SKM-1 (cell line): ENCODE measurements around the gene EIF4H.
"Not testable (repeated sequence)": the region's sequence is repeated elsewhere in the genome, so short reads cannot be mapped to it uniquely, and the experiment has no call there.

Source experiments
- DNase-seq: peaks from one replicate; lab custom pipeline; 2025; ENCODE audit not compliant: unreplicated experiment; lab: John Stamatoyannopoulos, UW

EIF4H gene

DNA sequence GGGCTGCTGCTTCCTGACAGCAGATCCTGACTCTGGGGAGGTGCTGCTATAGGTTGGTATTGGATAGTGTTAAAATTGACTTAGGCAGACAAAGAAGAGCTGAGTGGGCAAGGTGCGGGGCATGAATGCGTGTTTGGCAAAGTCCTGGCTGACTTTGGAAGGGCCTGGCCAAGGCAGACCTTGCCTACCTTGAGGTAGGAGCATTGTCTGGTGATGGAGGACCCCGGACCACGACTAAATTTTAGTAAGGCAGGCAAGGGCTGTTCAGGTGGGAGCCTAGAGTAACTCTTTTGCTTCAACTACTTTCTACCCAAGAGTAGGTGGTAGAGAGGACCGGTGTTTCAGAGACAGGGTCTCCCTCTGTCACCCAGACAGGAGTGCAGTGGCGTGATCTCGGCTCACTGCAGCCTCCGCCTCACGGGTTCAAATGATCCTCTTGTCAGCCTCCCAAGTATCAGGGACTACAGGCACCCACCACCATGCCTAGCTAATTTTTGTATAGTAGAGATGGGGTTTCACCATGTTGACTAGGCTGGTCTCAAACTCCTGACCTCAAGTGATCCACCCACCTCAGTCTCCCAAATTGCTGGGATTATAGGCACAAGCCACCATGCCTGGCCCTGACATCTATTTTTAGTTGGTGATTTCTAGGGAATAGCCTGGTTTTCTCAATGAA, 23.4 kb downstream of the EIF4H start:
- no peak for DNase-seq

DNA sequence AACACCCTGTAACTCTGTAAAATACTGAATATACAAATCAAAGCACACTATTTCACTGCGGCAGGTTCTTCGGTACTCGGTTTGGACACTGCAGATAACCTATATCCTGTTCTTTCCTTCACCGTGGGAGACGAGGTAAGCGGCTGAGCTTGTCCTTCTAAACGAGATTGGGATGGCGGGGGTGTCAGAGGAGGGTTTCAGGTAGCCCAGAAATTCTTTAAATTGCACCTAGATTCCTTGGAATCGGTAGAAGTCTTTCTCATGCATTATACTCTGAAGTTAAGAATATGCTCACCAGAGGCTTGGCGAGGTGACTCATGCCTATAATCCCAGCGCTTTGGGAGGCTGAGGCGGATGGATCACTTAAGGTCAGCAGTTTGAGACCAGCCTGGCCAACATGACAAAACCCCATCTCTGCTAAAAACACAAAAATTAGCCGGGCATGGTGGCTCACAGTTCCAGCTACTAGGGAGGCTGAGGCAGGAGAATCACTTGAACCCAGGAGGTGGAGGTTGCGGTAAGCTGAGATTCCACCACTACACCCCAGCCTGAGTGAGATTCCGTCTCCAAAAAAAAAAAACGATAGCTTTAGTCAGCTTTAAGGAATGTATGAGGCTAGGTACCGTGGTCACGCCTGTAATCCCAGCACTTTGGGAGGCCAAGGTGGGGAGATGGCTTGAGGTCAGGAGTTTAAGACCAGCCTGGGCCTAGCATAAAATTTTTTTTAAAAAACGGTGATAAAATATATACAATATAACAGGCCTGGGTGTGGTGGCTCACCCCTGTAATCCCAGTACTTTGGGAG, 25.6 kb downstream of the EIF4H start:
- DNase-seq, result no peak

DNA sequence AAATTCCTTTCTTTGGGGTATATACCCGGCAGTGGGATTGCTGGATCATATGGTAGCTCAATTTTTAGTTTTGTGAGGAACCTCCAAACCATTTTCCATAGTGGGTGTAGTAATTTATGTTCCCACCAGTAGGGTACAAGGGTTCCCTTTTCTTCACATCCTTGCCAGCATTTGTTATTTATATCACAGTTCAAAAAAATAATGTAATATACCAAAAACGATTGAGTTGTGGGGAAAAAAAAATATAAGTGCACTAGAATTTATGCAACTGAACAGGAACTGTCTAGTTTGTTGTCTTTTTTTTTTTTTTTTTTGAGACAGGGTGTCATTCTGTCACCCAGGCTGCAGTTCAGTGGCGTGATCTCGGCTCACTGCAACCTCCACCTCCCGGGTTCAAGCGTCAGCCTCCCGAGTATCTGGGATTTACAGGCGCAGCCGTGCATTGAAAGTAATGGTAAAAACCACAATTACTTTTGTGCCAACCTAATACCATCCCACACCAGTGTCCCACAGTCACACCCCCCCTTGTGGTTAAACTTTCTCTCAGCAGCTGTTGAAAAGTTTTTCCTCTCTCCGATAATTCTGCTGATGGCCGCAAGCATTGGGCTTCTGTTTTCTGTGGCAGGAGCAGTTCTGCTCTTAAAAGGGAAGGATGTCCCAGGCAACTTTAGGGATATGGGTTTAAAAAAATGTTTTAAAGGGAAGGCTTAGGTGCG, 28.8 kb downstream of the EIF4H start:
- DNase-seq, result peak; percentile 80

DNA sequence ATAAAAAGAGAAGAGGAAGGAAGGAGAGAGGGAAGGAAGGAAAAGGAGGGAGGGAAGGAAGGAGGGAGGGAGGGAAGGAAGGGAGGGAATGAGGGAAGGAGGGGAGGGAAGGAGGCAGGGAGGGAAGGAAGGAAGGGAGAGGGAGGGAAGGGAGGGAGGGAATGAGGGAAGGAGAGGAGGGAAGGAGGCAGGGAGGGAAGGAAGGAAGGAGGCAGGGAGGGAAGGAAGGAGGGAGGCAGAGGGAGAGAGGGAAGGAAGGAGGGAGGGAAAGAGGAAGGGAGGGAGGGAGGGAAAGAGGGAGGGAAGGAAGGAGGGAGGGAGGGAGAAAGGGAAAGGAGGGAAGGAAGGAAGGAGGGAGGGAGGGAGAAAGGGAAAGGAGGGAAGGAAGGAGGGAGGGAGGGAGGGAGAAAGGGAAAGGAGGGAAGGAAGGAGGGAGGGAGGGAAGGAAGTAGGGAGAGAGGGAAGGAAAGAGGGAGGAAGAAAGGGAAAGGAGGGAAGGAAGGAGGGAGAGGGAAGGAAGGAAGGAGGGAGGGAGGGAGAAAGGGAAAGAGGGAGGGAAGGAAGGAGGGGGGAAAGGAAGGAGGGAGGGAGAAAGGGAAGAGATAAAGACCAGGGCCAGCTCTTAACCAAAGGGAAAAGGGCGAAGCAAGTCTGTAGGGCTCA, 29.9 kb downstream of the EIF4H start:
- DNase-seq, result no peak

DNA sequence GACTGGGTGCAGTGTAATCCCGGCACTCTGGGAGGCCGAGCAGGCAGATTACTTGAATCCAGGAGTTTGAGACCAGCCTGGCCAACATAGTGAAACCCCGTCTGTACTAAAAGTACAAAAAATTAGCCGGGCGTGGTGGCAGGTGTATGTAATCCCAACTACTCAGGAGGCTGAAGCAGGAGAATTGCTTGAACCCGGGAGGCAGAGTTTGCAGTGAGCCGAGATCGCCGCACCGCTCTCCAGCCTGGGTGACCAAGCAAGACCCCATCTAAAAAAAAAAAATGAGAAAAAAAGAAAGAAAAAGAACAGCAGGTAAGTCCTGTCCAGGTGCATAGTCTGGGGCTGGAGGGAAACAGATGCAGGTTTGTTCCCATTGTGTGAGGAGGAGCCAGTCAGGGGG, 31.9 kb downstream of the EIF4H start:
- not testable (repeated sequence) for DNase-seq

DNA sequence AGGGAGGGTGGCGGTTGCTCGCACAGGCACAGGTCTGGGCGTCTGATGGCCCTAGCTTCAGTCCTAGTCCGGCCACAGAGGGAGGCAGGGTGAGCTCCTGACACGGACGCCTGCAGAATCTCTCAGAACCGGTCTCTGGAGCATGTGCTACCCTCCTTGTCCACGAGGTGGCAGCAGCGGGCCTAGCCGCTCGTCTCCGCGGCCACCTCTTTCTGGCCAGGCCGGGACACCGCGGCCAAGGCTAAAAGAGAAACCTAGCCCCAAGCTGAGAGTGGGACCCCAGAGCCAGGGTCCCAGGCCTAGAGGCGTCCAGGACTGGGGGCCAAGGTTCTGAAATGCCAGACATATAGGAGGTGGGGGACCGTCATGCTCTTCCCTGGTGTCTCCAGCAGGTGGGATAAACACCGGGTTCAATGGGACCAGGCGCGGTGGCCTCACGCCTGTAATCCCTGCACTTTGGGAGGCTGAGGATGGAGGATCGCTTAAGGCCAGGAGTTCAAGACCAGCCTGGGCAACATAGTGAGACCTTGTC, 32.5 kb downstream of the EIF4H start:
- DNase-seq, result peak; percentile 39

DNA sequence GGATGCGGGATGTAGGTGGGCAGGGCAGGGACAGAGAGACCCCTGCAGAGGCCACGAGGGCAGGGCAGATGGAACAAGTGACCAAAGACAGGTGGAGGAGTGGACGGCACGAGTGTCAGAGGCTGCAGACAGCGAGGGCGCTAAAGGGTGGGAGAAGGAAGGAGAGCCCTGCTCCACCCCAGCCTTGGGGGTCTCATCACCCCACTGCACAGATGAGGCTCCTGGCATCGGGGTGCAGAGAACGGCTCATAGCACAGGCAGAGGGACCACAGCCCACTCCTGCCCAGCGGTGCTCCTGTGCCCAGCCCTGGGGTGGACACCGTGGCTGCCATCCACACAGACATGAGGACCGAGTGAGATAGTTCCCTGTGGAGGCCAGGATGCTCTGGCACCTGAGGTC, 33.4 kb downstream of the EIF4H start:
- DNase-seq, result no peak

DNA sequence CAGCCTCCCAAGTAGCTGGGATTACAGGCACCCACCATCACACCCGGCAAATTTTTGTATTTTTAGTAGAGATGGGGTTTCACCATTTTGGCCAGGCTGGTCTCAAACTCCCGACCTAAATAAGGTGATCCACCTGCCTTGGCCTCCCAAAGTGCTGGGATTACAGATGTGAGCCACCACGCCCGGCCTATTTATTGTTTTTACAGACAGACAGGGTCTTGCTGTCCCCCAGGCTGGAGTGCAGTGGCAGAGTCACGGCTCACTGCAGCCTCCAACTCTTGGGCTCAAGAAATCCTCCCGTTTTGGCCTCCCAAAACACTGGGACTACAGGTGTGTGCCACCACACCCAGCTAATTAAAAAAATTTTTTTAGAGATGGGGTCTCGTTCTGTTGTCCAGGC, 34.1 kb downstream of the EIF4H start:
- DNase-seq, result not testable (repeated sequence)

DNA sequence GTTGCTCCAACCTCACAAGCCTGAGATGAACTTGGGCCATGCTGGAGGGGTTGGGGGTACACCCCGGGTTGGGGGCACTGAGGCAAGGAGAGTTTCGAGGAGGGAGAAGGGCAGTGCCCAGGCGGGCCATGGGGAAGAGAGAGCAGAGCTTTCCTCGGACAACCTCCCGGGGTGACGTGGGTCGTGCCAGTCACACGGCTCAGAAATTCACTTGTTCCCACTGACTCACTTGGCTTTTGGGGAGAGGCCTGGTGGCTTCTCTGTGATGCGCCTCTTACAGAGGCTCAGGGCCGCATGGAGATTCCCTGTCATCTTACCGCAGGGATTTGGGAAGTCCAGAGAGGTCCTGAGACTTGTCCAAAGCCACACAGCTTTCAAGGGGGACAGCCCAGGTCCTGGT, 38.5 kb downstream of the EIF4H start:
- DNase-seq, result no peak

DNA sequence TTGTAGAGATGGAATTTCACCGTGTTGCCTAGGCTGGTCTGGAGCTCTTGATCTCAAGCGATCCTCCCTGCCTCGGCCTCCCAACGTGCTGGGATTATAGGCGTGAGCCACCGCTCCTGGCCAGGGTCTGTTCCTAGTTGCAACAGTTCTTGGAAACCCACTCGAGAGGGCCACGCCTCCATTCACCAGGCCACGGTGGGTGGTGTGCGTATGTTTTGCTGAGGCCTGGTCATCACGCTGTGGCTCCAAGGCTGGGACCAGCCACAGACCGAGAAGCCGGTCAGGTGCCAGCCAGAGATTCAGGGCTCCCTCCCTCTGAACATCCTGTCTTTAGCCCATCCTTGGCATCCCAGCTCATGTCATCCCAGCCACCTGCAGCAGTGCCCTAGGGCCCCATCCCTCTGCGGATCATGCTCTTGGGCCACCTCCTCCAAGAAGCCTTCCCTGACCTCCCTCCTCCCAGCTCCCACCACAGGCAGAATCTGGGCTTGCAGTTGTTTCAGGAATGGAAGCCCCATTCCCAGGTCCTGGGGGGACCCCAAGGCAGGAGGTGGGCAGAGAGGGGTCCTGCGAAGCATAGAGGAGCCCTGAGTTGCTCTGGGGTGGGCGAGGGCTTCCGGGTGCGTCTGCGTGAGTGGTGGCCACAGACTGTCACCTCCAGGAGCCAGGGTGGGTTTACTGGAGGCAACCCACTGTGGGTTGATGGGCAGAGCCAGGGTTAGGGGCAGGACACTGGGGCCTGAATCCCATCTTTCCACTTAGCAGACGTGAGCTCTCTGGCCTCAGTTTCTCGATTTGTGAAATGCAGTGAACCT, 40.9 kb downstream of the EIF4H start:
- DNase-seq, result no peak

DNA sequence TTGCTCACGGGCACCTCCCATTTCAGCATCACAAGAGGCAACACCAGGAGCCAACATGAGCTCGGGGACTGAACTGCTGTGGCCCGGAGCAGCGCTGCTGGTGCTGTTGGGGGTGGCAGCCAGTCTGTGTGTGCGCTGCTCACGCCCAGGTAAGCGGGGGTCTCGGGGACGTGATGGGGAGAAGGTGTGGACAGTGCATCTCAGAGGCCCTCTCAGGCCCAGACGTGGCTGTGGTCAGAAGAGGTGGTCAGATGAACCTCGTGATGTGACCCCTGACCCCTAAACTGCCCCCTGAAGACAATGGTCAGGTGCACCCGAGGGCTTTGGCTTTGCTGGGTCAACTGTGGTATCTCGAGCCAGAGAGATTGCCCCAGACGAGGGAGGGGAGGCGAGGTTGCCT, 41.8 kb downstream of the EIF4H start:
- DNase-seq, result no peak

DNA sequence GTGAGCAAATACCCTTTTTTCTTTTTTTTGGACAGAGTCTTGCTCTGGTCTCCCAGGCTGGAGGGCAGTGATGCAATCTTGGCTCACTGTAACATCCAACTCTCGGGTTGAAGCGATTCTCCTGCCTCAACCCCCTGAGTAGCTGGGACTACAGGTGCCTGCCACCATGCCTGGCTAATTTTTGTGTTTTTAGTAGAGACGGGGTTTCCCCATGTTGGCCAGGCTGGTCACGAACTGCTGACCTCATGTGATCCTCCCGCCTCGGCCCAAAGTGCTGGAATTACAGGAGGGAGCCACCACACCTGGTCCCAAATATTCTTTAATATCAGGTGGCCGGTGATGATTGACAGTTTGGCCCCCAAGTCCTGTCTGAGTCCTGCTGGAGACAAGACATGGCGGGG, 42.2 kb downstream of the EIF4H start:
- peak; percentile 27 for DNase-seq

DNA sequence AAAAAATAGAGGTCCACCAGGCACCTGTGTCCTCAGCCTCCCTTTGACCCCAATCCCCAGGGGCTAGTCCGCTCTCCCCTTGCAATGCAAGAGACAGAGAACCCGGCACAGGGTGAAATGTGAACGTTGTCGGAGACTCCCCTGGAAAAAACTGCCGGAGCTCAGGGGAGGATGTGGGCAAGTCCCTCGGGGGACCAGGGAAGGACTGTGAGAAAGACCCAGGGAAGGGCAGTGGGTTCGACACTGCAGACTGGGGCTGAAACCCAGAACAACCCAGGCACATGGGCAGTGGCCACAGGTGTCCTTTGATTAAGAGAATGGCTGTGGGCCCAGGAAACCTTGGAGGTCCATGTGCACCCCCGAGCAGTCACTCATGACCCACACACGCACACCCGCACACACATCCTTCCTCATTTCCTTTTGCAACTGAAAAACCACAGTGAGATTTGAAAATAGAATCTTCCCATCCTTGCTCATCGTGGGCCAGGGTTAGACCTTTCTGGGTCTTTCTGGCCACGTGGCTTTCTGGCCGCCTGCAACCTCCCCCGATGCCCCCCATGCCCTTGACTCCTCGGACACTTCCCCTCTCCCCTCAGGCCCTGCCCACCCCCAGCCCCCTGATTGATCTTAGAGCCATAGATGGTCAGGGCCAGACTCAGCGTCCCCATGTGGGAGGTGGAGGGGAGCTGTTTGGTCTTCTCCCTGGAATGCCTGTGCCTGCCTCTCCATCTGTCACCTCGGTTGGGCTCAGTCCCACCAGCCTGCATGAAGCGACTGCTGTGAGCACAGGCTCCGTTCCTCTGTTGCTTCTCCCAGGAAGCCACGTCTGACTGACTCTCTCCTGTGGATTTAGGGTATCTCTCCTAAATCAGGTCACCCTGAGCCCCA, 43.5 kb downstream of the EIF4H start:
- DNase-seq, result peak; percentile 92

DNA sequence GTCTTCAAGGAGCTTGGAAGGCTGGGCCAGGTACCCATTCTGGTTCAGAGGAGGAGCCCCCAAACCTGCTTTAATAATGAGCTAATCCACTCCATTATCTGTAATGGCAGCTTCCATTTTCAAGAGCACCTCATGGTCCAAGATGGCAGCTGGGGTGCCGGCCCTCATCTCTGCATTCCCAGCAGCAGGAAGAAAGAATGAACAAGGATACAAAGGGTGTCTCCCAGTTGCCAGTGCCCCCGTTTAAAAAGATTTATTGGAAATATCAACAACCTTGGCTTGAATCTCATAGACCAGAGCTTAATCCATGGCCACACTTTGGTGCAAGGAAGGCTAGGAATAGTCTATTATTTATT, 44.2 kb downstream of the EIF4H start:
- DNase-seq, result no peak

DNA sequence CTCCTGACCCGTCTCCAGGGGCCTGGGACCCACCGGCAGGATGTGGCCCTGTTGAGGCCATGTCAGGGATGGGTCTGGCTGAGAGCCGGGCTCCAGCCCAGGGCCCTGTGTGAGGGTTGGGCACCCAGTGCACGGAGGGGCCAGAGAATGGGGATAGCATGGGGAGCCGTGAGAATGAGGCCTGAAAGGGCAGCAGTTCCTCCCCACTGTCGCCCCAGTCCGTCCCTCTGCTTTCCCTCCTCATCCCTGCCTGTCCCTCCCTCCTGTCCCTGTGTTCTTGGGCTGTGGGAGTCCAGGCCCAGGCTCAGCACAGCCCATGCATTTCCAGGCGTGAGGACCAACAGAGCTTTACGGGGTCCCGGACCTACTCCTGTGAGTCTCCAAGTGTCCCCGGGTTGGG, 45.3 kb downstream of the EIF4H start:
- no peak for DNase-seq

DNA sequence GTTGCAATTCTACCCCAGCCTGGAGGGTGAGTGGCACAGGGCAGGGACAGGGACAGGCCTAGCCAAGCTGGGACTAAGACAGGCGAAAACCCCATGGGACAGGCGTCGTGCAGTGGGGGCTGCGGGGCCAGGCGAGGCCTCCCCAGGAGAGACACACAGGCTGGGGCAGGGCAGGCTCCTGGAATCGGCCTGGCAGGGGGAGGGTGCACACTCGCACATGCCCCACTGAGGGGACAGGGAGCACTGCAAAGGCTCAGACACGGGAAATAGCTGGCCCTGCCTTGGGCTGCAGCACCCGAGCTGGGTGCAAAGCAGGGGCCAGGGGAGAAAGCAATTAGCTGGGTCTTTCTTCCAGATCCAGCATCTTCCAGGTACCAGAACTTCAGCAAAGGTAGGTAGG, 46.1 kb downstream of the EIF4H start:
- DNase-seq, result no peak

DNA sequence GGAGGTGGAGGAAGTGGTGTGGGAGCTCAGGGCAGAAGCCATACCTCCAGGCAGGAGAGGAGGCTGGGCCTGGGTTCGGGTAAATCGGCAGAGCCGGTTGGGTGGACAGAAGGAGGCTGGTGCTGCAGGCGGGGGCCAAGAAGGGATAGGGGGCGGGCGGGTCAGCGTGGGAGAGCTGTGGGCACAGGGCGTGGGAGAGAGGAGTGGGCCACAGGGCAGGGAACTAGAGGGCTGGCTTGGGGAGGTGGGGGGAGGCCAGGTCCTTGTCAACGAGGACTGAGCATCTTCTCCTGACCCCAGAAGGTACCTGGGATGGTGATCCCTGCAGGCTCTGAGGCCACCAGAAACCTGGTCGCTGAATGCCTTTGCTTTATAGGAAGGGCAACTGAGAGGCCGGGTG, 47.6 kb downstream of the EIF4H start:
- DNase-seq, result no peak

DNA sequence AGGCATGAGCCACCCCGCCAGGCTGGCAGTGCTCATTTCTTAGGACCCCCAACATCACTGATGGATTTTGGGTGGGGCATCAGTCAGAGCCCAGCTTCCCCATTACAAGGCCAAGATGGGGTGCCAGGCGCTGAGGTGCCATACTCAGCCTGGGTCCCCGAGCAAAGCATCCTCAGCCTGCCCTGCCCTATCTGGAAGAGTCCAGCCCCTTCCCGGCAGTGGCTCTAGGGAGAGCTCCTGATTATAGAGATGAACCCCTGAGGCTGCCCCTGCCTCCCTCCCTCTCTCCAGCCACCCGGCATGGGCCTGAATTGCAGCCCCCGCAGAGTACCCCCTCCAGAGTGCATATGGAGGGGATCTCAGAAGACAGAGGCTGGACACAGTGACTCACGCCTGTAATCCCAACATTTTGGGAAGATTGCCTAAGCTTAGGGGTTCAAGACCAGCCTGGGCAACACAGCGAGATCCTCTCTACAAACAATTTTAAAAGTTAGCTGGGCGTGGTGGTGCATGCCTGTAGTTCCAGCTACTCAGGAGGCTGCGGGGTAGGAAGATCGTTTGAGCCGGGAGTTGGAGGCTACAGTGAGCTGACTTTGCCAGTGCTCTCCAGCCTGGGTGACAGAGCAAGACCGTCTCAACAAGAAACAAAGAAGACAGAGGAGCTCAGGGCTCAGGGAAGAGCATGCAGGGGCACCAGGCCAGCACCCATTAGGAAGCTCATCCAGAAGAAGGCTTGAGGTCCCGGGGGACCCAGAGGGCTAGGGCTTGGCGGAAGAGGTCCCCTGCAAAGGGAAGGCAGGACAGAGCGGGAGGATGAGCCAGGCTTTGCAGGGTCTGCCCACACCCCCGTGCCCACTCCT, 48.9 kb downstream of the EIF4H start:
- no peak for DNase-seq
